ENCODE results near the gene PRDM16.

DNA sequence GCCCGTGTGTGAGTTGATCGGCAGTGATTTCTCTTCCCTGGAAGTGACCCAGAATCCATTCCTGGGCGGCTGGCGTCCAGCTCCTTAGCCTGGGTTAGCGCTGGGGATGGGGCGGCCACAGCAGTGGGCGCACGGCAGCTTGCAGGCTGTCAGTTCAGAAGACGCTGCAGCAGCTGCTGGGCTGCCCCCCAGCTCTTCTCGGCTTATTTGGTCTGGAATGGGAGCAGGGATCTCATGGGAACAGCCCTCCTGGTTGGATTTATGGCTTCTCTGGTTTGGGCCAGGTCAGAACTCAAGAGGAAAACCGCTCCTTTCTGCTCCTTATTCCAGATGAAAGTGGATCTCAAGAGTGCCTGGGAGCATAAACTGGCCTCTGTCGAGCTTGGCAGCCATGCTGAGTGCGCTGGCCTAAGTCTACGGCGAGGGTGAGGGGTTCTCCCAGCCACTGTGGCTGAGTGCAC is 148.2 kb downstream of the PRDM16 start:
- TF ChIP-seq CTCF (IDR thresholded peaks at IDR 0.05; ENCODE audit: borderline replicate concordance, extremely low read depth, low read length, poor library complexity, severe bottlenecking) = no peak
- no peak for TF ChIP-seq EZH2 (IDR thresholded peaks at IDR 0.05; ENCODE audit: borderline replicate concordance, low read depth, low read length, severe bottlenecking)
